DOHH2 (cell line): Measurements from ENCODE around the gene IFI16.

Experiments
- EZH2phosphoT487 ChIP-seq: fragments of 200-600 bp; sonication (generic); IDR thresholded peaks from 2 replicates; pipeline ENCODE4 v1.6.1; 2017; ENCODE audit warnings: borderline replicate concordance, mild to moderate bottlenecking, antibody characterized with exemption, low read length, moderate library complexity, mixed read lengths
- TF ChIP-seq, protein P1 (sequence below): fragments of 200-600 bp; sonication (generic); IDR thresholded peaks from one replicate; pipeline ENCODE4 v1.5.1; 2014; ENCODE audit warnings: antibody characterized with exemption, mild to moderate bottlenecking, low read depth, low read length; ENCODE audit not compliant: poor library complexity, severe bottlenecking

DNA sequence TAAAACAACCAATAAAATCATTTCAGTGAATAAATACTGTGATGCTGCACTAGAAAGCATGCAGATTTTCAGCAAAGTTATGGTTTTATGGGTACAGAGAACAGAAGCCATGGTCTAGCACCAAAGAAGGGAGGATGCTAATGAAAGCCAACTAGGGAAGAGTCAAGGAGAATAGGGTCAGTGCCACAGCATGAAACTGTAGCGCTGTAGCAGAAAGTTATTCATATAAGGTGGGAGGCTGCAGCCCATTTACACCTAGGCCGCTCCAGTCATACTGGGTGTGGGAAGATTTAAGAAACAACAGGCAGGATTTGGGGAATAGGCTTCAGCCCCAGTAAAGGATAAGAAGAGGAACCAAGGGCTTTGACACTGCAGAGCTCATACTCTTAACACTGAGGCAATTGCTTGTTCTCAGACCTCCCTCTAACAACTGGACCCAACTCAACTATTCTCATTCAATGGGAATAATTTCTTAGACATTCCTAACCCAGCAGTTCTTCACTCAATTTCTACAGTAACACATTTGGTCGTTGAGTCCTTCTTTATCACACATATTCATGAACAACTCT lies 4.4 kb downstream of the IFI16 start:
- TF ChIP-seq, protein P1, sequence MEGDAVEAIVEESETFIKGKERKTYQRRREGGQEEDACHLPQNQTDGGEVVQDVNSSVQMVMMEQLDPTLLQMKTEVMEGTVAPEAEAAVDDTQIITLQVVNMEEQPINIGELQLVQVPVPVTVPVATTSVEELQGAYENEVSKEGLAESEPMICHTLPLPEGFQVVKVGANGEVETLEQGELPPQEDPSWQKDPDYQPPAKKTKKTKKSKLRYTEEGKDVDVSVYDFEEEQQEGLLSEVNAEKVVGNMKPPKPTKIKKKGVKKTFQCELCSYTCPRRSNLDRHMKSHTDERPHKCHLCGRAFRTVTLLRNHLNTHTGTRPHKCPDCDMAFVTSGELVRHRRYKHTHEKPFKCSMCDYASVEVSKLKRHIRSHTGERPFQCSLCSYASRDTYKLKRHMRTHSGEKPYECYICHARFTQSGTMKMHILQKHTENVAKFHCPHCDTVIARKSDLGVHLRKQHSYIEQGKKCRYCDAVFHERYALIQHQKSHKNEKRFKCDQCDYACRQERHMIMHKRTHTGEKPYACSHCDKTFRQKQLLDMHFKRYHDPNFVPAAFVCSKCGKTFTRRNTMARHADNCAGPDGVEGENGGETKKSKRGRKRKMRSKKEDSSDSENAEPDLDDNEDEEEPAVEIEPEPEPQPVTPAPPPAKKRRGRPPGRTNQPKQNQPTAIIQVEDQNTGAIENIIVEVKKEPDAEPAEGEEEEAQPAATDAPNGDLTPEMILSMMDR: no peak
- TF ChIP-seq EZH2phosphoT487: no peak
